GM21367 (cell line): Measurements from ENCODE around the gene HIC1.
"Not testable (repeated sequence)": the region's sequence is repeated elsewhere in the genome, so short reads cannot be mapped to it uniquely, and the experiment has no call there.

Experiments used
- ATAC-seq: cut with Tn5 transposase; IDR thresholded peaks from one replicate; pipeline ENCODE4 v1.9.1; 2021; ENCODE audit not compliant: unreplicated experiment

HIC1 gene, protein sequence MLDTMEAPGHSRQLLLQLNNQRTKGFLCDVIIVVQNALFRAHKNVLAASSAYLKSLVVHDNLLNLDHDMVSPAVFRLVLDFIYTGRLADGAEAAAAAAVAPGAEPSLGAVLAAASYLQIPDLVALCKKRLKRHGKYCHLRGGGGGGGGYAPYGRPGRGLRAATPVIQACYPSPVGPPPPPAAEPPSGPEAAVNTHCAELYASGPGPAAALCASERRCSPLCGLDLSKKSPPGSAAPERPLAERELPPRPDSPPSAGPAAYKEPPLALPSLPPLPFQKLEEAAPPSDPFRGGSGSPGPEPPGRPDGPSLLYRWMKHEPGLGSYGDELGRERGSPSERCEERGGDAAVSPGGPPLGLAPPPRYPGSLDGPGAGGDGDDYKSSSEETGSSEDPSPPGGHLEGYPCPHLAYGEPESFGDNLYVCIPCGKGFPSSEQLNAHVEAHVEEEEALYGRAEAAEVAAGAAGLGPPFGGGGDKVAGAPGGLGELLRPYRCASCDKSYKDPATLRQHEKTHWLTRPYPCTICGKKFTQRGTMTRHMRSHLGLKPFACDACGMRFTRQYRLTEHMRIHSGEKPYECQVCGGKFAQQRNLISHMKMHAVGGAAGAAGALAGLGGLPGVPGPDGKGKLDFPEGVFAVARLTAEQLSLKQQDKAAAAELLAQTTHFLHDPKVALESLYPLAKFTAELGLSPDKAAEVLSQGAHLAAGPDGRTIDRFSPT

DNA sequence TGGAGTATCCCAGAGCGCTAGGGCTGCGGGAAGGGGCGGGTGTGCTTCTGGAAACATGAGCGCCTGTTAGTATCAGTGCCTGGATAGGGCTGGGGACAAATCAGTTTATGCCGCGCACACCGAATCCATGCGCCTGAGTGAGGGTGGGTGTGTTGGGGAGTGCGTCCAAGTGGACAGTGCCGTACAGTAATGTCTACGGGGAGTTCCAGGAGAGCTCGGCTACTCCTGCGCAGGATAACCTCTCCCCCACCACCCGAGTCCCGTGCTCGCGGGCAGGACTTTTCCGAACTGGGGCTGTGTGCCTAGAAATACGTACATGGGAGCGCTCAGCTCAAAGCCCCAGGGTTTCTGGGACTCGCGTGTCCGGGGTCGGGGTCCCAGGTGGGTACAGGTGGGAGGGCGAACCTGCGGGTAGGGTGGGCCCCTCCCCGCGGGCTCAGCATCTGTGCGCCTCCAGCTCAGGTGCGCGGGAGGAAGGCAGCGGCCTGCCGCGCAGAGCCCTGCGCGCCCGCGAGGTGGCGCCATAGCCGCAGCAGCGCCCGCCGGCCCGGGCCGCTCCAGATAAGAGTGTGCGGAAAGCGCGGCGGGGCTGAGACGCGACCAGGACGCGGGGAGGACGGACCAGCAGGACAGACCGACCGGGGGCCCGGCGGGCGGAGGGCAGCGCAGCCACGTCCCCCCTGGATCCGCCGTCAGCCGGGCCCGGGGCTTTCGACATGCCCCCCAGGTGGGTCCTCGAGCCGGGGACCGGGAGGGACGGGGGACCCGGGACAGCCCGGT lies at the start of gene HIC1:
Gene HIC1 (plus strand): TSS at position 592 of the 780 bp plus-strand sequence. CDS start 1,588 bp downstream, outside the sequence.
- ATAC-seq, result no peak

DNA sequence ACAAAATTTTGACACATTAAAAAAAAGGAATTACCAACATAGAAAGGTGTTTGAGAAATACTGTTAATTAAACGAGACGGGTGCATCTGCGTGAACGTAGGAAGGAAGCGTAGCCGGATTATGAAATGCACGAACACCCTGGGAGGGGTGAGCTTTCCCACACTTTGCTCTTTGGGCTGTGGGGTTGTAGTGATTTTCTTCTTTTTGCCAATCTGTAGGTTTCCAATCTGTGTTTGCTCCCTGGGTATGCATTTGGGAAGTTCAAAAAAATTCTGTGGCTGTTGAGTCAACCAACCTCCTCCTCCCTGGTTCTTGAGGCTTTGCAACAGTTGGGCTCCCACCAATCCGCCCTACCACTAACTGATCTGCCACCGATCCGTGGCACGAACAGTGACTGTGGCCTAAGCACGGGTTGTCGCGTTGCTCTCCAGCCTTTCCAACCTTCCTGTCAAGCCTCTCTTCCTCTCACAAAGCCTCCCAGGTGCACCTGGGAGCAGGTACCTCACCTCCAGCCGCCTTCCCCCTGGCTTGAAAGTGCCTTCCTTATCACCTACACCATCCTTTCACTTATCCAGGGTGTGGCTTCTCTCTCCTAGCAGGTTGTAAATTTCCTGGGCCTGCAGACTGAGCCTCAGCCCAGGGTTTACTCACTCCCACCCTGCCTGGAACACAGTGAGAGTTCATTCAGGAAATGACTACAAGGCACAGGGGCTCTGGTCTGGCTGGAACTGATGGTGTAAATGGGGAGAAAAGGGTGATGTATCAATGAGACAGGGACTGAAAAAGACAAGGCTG lies 46.4 kb upstream of the HIC1 start:
- ATAC-seq, result no peak

DNA sequence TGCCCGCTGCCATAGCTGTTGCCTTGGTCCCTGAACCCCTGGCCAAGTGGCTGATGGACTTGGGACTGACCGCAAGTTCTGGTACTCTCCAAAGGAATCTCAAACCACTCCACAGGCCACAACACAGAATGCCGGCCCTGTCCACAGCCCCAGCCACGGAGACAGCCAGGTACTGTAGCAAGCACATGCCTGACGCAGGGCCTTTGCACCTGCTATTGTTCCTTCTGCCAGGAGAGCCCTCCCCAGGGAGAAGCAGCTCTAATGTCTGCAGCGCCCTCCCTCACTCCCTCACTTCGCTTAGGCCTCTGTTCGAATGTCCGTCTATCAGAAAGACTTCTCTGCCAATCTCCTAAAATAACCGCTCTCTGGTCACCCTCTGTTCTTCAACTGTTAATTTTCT lies 45.2 kb upstream of the HIC1 start:
- ATAC-seq, result no peak

DNA sequence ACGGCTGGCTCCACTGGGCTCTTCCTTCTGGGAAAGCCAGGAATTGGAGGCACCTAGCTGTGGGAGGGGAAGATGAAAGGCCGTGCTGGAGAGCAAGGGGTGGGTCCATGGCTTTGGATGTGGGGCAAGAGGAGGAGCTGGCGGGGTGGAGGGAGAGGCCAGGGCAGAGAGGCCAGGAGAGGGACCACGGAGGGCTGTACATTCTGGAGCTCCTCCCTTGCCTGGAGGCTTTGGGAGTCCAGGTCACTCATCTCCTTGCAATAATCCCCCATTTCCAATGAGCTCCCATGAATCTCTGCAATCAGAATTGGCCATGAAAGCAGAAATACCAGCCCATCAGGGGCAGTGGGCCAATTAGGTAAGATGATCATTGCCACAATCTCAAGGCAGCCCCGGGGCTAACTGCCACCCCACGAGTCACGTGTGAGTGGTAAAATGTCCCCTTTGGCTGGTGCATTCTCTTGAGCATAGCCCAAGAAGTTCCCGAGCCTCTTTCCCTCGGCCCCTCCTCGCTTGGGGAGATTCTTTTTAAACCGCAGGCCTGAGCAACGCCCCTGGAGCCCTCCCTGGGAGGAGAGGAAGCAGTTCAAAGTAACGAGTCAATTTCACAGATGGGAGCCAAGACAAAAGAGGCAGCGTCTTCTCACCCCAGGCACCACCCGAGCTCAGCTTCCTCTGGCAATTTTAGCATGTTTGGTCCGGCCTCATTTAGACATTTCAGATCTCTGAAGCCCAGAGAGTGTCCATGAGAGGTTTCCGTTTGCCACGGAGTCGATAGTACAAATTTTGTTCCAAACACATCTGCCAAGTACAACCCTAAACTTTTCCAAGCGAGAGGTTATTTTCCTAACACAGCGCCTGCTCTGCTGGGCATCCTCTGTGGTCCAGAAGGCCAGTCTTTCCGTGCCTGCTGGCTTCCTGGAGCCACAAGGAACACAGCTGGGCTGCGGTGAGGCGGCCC lies 43.2 kb upstream of the HIC1 start:
- ATAC-seq, result no peak

DNA sequence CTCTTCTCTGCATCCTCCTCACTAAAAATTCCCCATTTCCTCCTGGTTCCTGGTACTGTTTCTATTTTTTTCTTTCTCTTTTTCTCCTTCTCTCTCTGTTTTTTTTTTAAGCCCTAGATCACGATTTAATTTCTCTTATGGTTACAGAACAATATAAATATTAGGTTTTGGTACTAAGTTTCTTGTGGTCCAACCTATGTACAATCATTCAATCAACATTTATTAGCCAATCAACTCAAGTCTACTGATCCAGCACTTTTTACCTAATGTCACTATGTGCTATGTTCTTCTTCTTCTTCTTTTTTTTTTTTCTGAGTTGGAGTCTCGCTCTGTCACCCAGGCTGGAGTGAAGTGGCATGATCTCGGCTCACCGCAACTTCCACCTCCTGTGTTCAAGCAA lies 42.4 kb upstream of the HIC1 start:
- no peak for ATAC-seq

DNA sequence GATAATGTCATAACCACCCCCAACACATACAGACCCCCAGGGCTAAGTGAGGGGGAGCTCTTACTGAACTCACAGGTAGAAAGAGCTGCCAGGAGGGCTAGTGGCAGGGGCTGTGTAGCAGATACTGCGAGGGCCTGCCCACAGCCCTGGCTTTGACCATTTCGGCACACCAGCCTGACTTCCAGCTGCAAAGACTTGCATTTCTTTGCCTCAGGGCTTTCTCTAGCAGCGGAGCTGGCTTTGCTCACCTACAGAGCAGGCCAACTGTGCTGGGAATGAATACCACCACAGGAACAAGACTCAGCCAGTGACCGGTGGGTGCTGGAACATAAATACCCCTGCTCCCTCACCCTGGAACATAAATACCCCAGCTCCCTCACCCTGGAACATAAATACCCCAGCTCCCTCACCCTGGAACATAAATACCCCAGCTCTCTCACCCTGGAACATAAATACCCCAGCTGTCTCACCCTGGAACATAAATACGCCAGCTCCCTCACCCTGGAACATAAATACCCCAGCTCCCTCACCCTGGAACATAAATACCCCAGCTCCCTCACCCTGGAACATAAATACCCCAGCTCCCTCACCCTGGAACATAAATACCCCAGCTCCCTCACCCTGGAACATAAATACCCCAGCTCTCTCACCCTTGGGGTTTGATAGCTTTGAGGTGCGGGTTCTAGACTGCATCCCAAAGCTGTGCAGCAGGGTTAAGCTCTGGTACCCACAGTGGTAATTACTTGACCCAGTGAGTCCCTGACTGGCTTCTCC lies 41.5 kb upstream of the HIC1 start:
- ATAC-seq, result not testable (repeated sequence)

DNA sequence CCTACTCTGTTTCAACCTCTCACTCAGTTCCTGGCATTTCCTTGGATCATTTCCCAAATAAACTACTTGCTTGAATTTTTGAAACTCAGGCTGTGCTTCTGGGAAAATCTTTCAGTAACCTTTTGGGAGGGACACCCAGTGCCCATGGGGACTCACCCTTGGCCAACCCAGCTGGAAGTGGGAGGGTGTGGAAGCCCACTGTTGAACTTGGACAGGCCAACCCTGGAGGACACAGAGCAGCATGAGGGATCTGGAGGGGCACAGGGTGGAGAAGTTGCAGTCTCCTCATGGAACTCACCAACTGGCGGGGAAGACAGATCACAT lies 40.9 kb upstream of the HIC1 start:
- no peak for ATAC-seq

DNA sequence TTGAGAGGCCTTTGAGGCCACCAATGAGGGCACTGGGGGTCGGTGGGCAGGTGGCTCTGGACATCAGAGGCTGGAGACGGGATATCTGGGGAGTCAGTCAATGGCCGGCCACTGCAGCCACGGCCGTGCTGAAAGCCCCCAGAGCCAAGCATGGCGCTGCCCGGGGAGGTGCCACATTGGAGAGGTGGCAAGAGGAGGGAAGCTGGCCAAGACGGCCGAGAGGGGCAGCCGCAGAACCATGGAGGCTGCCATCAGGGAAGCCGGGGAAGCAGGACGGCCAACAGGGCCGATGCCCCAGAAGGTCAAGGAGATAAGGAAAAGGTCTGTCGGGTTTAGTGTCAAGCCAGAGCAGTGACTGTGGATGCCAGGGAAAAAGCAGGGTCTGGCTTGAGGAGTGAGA lies 39.6 kb upstream of the HIC1 start:
- ATAC-seq, result no peak

DNA sequence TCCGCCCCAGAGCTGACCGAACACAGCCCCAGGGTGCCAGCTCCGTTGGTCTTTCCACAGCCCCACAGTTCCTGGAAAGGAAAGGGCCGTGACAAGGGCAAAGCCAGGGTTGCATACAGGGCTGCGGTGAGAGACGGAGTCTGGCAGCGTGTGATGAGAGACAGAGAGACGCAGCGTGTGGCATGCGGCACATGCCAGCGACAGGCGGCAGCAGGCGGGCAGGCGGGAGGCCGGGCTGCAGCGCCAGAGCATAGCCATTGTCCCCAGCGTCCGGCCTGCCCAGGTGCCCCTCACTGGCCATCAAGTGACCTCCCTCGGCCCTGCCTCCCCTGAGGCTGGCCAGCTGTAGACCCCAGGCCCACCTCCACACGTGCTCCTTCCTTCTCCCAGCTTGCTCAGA lies 38.4 kb upstream of the HIC1 start:
- no peak for ATAC-seq

DNA sequence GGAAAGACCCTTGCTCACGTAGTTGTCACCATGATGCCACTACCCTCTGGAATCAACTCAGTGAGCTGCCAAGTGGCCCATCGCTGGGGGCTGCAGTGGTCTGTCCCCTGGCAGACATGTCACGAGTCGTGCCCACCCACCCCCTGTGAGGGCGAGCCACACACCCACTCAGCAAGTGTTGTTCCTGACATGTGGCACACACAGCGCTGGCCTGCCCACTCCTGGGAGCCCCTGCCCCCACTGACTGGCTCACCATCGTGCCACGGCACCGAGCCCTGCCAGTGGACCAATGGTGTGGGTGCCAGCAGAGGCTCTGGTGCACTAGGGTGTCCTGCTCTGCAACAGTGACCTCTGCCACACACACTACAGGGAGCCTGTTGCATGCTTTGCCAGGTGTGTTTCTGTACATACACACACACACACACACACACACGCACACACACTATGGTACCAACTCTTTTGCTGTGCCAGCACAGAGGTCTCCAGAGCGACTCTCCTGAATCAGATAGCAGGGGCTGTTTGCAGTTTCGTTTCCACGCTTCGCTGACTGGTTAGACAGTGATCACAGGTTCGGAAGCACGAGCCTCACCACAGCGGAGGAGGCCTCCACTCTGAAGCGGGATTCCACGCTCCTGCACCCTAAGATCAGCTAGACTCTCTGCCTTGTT lies 37.5 kb upstream of the HIC1 start:
- ATAC-seq, result no peak

DNA sequence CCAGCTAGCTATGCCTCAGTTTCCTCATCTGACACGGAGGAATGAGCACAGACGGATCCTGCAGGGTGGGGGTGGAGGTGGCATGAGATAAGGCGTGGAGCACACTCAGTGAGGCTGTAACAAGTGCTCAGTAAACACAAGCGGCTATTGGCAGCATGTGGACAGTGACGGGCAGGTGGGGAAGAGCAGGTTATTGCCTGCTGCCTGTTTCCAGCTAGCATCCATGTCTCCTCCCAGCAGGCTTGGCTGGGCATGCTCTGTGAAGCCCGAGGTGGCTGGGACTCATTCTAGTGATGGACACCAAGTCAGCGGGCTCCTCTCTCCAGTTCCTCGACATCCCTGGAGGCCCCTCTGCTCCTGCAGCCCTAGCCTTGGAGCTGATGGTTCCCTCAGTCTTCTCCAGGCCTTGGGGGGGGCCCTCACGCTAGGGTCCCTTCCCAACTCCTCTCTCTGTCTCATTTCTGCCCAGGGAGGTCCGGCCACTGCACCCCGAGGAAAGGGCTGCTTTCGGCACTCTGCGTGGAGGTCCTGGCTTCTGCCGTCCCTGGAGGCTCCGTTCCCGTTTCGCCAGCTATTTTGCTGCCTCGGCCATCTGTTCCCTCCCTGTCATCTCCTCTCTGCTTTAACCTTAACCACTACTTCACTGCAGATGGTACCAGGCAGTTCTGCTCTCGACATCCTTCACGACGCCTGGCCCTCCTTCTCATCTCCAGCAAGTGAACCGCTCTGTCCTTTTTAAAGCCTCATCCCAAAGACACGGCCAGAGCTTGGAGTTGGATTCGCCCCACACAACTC lies 36.0 kb upstream of the HIC1 start:
- ATAC-seq, result no peak

DNA sequence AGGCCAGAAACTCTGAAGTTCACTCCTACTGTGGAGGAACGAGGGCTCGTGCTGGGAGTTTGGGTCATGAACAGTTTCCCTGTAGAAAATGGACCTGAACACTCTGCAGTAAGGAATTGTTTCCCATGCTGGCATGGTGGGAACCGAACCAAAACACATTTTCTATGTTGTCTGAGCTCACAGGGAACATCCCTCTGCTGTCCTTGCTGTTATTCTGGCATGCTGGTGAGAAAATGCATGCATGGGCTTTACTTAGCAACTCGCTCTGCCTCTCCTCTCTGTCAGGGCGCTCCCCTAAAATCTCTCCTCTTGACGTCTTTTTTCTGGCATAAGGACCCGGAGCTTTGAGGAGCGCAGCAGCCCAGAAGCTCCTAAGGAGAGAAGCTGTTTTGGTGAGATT lies 35.2 kb upstream of the HIC1 start:
- ATAC-seq, result no peak

DNA sequence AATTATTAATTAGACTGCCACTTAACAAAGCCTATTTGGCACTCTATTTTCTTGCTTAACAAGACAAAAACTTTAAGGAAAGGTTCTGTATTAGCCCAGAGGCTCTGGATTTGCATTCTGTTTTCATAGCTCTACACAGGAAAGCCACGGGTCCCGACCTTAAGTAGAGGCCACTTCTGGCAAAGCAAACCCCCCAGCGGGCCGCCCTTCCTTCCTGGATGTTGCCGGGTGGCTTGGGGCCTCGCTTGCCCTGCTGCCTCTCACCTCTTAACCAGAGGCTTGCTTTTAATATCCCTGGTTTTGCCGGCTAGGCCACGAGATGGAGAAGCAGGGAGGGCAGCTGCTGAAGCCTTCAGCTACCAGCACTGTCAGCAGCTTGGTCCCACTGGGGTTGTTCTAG lies 34.2 kb upstream of the HIC1 start:
- no peak for ATAC-seq

DNA sequence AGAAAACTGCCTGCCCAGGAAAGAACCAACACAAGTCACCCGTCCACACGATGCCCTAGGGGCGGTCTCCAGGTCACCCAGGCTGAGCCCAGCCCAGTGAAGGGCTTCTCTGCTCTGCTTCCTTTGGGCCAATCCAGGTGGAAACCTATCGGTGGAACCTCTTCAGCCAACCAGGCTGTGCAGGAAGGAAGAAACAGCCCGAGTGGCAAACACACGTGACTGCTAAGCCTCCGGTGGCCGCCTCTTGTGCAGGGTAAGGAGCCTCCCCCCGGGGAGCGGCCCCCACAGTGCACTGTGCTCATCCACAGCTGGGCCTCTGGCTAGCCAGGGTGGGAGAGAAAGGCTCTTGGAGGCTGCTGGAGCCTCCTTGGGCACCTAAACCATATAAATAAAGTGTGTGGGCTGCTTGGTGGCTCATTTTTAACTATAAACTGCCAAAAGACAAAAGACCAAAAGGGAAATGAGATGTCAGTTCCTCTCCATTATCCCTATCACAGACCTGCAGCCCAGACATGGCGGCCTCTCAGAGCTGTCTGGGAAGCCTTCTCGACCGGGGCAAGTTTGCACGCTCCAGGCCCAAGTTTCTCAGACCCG lies 32.2 kb upstream of the HIC1 start:
- no peak for ATAC-seq

DNA sequence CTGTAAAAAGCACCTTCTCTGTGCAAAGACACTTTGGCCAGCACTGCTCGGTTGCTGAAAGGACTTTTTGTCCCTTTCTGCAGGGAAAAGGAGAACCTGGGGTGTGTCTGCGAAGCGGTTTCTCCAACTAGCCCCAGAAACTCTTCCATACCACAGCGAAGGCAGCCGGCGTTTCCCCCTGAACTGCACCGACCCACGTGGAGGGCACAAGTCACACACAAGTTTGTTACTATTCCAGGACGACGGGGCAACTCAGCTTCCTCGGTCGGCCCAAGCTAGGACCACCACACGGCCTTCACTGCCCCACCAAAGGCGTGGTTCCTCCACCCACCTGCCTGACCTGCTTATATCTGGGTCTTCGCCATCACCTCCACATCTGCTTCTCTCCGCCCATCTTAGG lies 31.6 kb upstream of the HIC1 start:
- no peak for ATAC-seq

DNA sequence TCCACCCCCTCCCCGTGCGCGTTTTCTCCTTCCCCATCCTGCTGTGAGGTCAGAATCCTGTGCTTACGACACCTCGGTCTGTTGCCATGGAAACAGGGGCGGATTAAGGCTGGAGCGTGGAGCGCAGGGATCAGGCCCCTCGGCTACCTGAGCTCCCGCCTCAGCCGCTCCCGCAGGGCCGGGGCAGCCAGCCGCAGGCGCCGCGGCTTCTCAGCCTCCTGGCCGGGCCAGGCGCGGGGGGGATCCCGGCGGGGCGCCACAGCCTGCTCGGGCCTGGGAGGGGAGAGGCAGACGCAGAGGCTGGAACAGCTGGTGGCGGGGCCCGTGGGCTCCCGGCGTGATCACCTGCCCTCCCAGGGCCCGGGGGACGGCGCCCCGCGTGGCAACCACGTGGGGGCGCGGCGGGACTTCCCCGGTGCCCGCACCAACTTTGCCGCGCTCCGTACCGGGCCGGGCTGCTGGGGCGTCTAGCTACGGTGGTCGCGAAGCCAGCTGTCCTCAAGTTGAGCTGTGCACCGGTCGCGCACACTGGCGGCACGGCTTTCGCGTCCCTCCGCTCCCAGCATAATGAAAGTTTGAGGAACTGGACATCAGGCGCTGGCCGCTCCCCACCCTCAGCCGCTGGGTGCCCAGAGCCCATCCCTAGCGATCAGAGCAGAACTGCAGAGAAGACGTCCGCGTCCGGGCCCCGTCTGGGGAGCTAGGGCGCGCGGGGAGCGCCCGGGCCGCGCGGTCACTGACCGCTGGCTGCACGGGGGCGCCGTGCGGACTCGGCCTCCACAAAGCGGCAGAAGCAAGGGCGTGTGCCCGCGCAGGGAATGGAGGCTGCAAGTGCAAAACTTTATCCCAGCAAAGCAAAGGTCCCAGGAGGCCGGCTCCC lies 31.0 kb upstream of the HIC1 start:
- no peak for ATAC-seq
